Esophagus muscularis mucosa (tissue), 3 donors: ENCODE measurements around the gene PRPSAP1.

ENCODE experiments used
- POLR2A ChIP-seq: fragments of 450-650 bp; IDR thresholded peaks from one replicate; pipeline ENCODE4 v1.6.1; 2017; ENCODE audit warnings: antibody characterized with exemption, moderate library complexity, mild to moderate bottlenecking, low read depth
- POLR2AphosphoS5 ChIP-seq, 2 donors: sonication (generic); formaldehyde crosslinking; IDR thresholded peaks; one replicate each; pipeline ENCODE4 v1.6.1; 2017; ENCODE audit warnings: antibody characterized with exemption in 2 of 2
- TF ChIP-seq, protein P1 (sequence below), 3 experiments: fragments of 200-600 bp in 2 of 3; fragments of 450-650 bp in 1 of 3; sonication (generic) in 2 of 3; IDR thresholded peaks; one replicate each; pipeline ENCODE4 v1.5.1; 2017 to 2019; ENCODE audit warnings: antibody characterized with exemption in 3 of 3, mild to moderate bottlenecking in 2 of 3, moderate library complexity in 1 of 3

DNA sequence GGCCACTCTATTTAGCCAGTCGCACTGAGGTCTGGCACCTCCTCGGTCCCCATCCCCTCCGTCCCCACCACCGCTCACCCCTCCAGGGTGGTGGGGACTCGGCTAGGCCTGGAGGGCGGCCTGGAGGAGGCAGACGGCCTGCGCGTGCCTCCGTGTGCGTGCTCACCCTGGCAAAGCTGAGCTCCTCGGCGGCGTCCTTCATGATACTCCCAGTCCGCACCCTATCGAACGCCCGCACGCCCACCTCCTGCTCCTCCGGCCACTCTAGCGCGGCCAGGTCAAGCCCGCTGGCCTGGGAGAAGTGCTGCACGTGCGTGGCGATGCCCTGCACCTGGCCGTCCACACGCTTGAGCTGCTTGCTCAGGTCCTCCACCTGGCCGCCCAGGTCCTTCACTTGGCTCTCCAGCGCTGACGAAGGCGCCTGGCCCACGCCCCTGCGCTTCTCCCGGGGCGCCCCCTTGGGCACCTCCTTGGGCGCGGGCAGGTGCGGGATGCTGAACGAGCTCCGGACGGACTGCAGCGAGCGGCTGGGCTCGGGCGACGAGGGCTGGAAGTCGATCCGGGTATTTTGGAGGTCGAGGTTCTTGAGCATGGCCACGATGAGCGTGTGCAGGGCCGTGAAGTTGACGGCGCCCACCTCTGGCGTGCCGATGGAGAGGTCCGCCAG, 46.3 kb downstream of the PRPSAP1 start:
- TF ChIP-seq, protein P1, sequence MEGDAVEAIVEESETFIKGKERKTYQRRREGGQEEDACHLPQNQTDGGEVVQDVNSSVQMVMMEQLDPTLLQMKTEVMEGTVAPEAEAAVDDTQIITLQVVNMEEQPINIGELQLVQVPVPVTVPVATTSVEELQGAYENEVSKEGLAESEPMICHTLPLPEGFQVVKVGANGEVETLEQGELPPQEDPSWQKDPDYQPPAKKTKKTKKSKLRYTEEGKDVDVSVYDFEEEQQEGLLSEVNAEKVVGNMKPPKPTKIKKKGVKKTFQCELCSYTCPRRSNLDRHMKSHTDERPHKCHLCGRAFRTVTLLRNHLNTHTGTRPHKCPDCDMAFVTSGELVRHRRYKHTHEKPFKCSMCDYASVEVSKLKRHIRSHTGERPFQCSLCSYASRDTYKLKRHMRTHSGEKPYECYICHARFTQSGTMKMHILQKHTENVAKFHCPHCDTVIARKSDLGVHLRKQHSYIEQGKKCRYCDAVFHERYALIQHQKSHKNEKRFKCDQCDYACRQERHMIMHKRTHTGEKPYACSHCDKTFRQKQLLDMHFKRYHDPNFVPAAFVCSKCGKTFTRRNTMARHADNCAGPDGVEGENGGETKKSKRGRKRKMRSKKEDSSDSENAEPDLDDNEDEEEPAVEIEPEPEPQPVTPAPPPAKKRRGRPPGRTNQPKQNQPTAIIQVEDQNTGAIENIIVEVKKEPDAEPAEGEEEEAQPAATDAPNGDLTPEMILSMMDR (IDR thresholded peaks at IDR 0.05) = no peak
- TF ChIP-seq POLR2A (no peak), POLR2AphosphoS5 (IDR thresholded peaks at IDR 0.05) (no peak)
